SK-N-SH treated with all-trans-retinoic acid at 6 μM for 48 hours (cell line): ENCODE data around the gene ZNF550.
"Not testable (repeated sequence)": the region's sequence is repeated elsewhere in the genome, so short reads cannot be mapped to it uniquely, and the experiment has no call there.

ENCODE experiments used
- ARNTL ChIP-seq: fragments of 450-650 bp; formaldehyde crosslinking; IDR thresholded peaks from 2 replicates; pipeline ENCODE4 v1.5.0; 2020; ENCODE audit warnings: low read depth, mild to moderate bottlenecking, moderate library complexity, borderline replicate concordance
- ESRRG ChIP-seq: fragments of 250-450 bp; sonication (Bioruptor Pico); IDR thresholded peaks from 2 replicates; pipeline ENCODE4 v1.6.1; 2021; ENCODE audit warnings: mild to moderate bottlenecking
- PATZ1 ChIP-seq: fragments of 250-450 bp; sonication (Bioruptor Pico); IDR thresholded peaks from 2 replicates; pipeline ENCODE4 v1.8.0; 2020; ENCODE audit warnings: mild to moderate bottlenecking, moderate library complexity, borderline replicate concordance
- PPARA ChIP-seq: fragments of 250-450 bp; sonication (Bioruptor Pico); IDR thresholded peaks from 2 replicates; pipeline ENCODE4 v1.5.0; 2020; ENCODE audit warnings: mild to moderate bottlenecking, borderline replicate concordance
- RARB ChIP-seq: fragments of 250-450 bp; sonication (Bioruptor Pico); IDR thresholded peaks from 2 replicates; pipeline ENCODE4 v1.8.0; 2021; ENCODE audit warnings: mild to moderate bottlenecking, moderate library complexity
- TOX ChIP-seq: fragments of 250-450 bp; sonication (Bioruptor Pico); IDR thresholded peaks from 2 replicates; pipeline ENCODE4 v1.8.0; 2021; ENCODE audit warnings: mild to moderate bottlenecking, moderate library complexity, borderline replicate concordance
- TSHZ2 ChIP-seq: fragments of 250-450 bp; sonication (Bioruptor Pico); IDR thresholded peaks from 2 replicates; pipeline ENCODE4 v1.5.0; 2020; ENCODE audit warnings: mild to moderate bottlenecking, moderate library complexity
- ZC3H10 ChIP-seq: fragments of 250-450 bp; sonication (Bioruptor Pico); IDR thresholded peaks from 2 replicates; pipeline ENCODE4 v1.5.1; 2021; ENCODE audit warnings: mild to moderate bottlenecking, moderate library complexity
- ZFP3 ChIP-seq: fragments of 250-450 bp; sonication (Bioruptor Pico); IDR thresholded peaks from 2 replicates; pipeline ENCODE4 v1.5.0; 2020; ENCODE audit warnings: mild to moderate bottlenecking, moderate library complexity
- ZFP30 ChIP-seq: fragments of 450-650 bp; formaldehyde crosslinking; IDR thresholded peaks from 2 replicates; pipeline ENCODE4 v1.5.0; 2022; ENCODE audit warnings: mild to moderate bottlenecking, moderate library complexity
- ZNF565 ChIP-seq: fragments of 450-650 bp; formaldehyde crosslinking; conservative IDR thresholded peaks from 2 replicates; pipeline ENCODE4 v1.5.0; 2020; ENCODE audit warnings: low read depth, mild to moderate bottlenecking, moderate library complexity
- ZNF8 ChIP-seq: fragments of 450-650 bp; formaldehyde crosslinking; IDR thresholded peaks from 2 replicates; pipeline ENCODE4 v1.5.0; 2020; ENCODE audit warnings: mild to moderate bottlenecking, moderate library complexity

- not testable (repeated sequence) for TF ChIP-seq PPARA (CRISPR knock-in tag); ZC3H10 (CRISPR knock-in tag); ZNF8; ZFP3 (CRISPR knock-in tag); ARNTL (CRISPR knock-in tag); TSHZ2 (CRISPR knock-in tag); ZFP30 (CRISPR knock-in tag); PATZ1 (CRISPR knock-in tag); ZNF565 (CRISPR knock-in tag); TOX (CRISPR knock-in tag); RARB; ESRRG (CRISPR knock-in tag)
Observed at GRCh38 chr19:57488299-57488644, 71.4 kb downstream of the ZNF550 start.
